Adipocyte (in vitro differentiated cells): ENCODE results near the gene SGPP2.

Experiments used
- DNase-seq: peaks from one replicate; pipeline ENCODE4 v3.0.0-alpha.2; 2015; ENCODE audit warnings: low read depth
- H3K27me3 ChIP-seq: replicated peaks from 2 replicates; pipeline ENCODE4 v1.7.0; 2013; ENCODE audit warnings: mild to moderate bottlenecking, low read length, moderate library complexity; ENCODE audit not compliant: control insufficient read depth, insufficient read depth
- H3K36me3 ChIP-seq: 2 replicates; pipeline ENCODE4 v1.7.0; 2013; ENCODE audit warnings: low read length, mild to moderate bottlenecking, moderate library complexity; ENCODE audit not compliant: control insufficient read depth, insufficient read depth, severe bottlenecking
- H3K4me1 ChIP-seq: 2 replicates; pipeline ENCODE4 v1.7.0; 2013; ENCODE audit warnings: mild to moderate bottlenecking, low read length, moderate library complexity; ENCODE audit not compliant: control insufficient read depth, insufficient read depth
- H3K4me3 ChIP-seq: 2 replicates; pipeline ENCODE4 v1.7.0; 2013; ENCODE audit warnings: mild to moderate bottlenecking, low read length, moderate library complexity
- H3K9ac ChIP-seq: 2 replicates; pipeline ENCODE4 v1.7.0; 2013; ENCODE audit warnings: mild to moderate bottlenecking, low read length, moderate library complexity
- H3K9me3 ChIP-seq: 2 replicates; pipeline ENCODE4 v1.7.0; 2013; ENCODE audit warnings: mild to moderate bottlenecking, low read length, moderate library complexity; ENCODE audit not compliant: control insufficient read depth

The SGPP2 gene

GRCh38 chr2:222424276-222424728 is at the start of gene SGPP2:
SGPP2 (plus strand) TSS chr2:222424543; CDS start chr2:222424603, 60 bp downstream.
- Histone ChIP-seq H3K9me3 (peaks cover 4% of the 10 kb centered on the region), H3K4me3 (peak within 1 kb of the TSS; percentile 45), H3K4me1 (no peaks in the 10 kb centered on the region), H3K9ac (no peak within 1 kb of the TSS), H3K27me3 (peaks cover 55% of the 10 kb centered on the region), H3K36me3 (no peaks in the 10 kb centered on the region)
- DNase-seq = no peak

GRCh38 chr2:222375798-222376197 is 48.5 kb upstream of the SGPP2 start:
- H3K27me3 ChIP-seq = no peaks in the 10 kb centered on the region
- H3K4me1 ChIP-seq = no peaks in the 10 kb centered on the region
- no peak for DNase-seq
- peaks cover 8% of the 10 kb centered on the region for H3K9me3 ChIP-seq
- no peaks in the 10 kb centered on the region for H3K36me3 ChIP-seq
- H3K9ac ChIP-seq = no peak overlapping the region
- no peak overlapping the region for H3K4me3 ChIP-seq

GRCh38 chr2:222380456-222380855 is 43.9 kb upstream of the SGPP2 start:
- Histone ChIP-seq H3K9ac (no peak overlapping the region), H3K27me3 (no peaks in the 10 kb centered on the region)
- DNase-seq = no peak

GRCh38 chr2:222381566-222381965 is 42.8 kb upstream of the SGPP2 start:
- Histone ChIP-seq H3K9me3 (no peaks in the 10 kb centered on the region), H3K9ac (no peak overlapping the region), H3K36me3 (no peaks in the 10 kb centered on the region), H3K4me3 (no peak overlapping the region), H3K4me1 (no peaks in the 10 kb centered on the region), H3K27me3 (no peaks in the 10 kb centered on the region)
- DNase-seq = no peak

More at GRCh38 chr2:222380456-222380855, 43.9 kb upstream of the SGPP2 start:
- no peak overlapping the region for H3K4me3 ChIP-seq
- H3K9me3 ChIP-seq = no peaks in the 10 kb centered on the region
- no peaks in the 10 kb centered on the region for H3K4me1 ChIP-seq
- no peaks in the 10 kb centered on the region for H3K36me3 ChIP-seq

- Histone ChIP-seq H3K9me3 (peaks cover 4% of the 10 kb centered on the region), H3K4me1 (no peaks in the 10 kb centered on the region), H3K4me3 (no peak overlapping the region), H3K9ac (no peak overlapping the region), H3K27me3 (no peaks in the 10 kb centered on the region), H3K36me3 (no peaks in the 10 kb centered on the region)
- no peak for DNase-seq
These were observed 41.1 kb upstream of the SGPP2 start for GRCh38 chr2:222383255-222383654.

- Histone ChIP-seq H3K27me3 (no peaks in the 10 kb centered on the region), H3K4me1 (no peaks in the 10 kb centered on the region), H3K9ac (no peak overlapping the region), H3K9me3 (peaks cover 9% of the 10 kb centered on the region), H3K36me3 (no peaks in the 10 kb centered on the region), H3K4me3 (no peak overlapping the region)
- DNase-seq = no peak
These were observed 32.5 kb upstream of the SGPP2 start for GRCh38 chr2:222391743-222392285.

GRCh38 chr2:222393733-222394267 is 30.5 kb upstream of the SGPP2 start:
- H3K9me3 ChIP-seq = peaks cover 5% of the 10 kb centered on the region
- H3K27me3 ChIP-seq = no peaks in the 10 kb centered on the region
- DNase-seq = no peak
- H3K4me3 ChIP-seq = no peak overlapping the region
- no peaks in the 10 kb centered on the region for H3K36me3 ChIP-seq
- H3K9ac ChIP-seq = no peak overlapping the region
- H3K4me1 ChIP-seq = no peaks in the 10 kb centered on the region

- DNase-seq = no peak
- H3K9ac ChIP-seq = no peak overlapping the region
- no peaks in the 10 kb centered on the region for H3K36me3 ChIP-seq
- H3K4me3 ChIP-seq = no peak overlapping the region
- H3K4me1 ChIP-seq = no peaks in the 10 kb centered on the region
- H3K9me3 ChIP-seq = peaks cover 9% of the 10 kb centered on the region
- H3K27me3 ChIP-seq = no peaks in the 10 kb centered on the region
These were observed 25.9 kb upstream of the SGPP2 start for GRCh38 chr2:222398446-222398885.

GRCh38 chr2:222399038-222399783 is 25.1 kb upstream of the SGPP2 start:
- Histone ChIP-seq H3K4me3 (no peak overlapping the region), H3K9me3 (peaks cover 9% of the 10 kb centered on the region), H3K36me3 (no peaks in the 10 kb centered on the region), H3K4me1 (no peaks in the 10 kb centered on the region), H3K9ac (no peak overlapping the region), H3K27me3 (no peaks in the 10 kb centered on the region)
- DNase-seq = no peak

GRCh38 chr2:222404151-222404905 is 20.0 kb upstream of the SGPP2 start:
- peaks cover 4% of the 10 kb centered on the region for H3K9me3 ChIP-seq
- H3K4me3 ChIP-seq = no peak overlapping the region
- DNase-seq = no peak
- H3K9ac ChIP-seq = no peak overlapping the region
- H3K4me1 ChIP-seq = no peaks in the 10 kb centered on the region
- no peaks in the 10 kb centered on the region for H3K36me3 ChIP-seq
- H3K27me3 ChIP-seq = no peaks in the 10 kb centered on the region

GRCh38 chr2:222408684-222409083 is 15.7 kb upstream of the SGPP2 start:
- Histone ChIP-seq H3K4me3 (no peak overlapping the region), H3K9ac (no peak overlapping the region), H3K9me3 (peaks cover 5% of the 10 kb centered on the region), H3K27me3 (no peaks in the 10 kb centered on the region), H3K36me3 (no peaks in the 10 kb centered on the region), H3K4me1 (no peaks in the 10 kb centered on the region)
- DNase-seq = no peak
